Left lung (tissue), 10 donors: Measurements from ENCODE around the gene HUNK. TPM values are rescaled to one million over a fixed set of nuclear protein-coding genes. Genes with fewer than 3 reads are reported as not detected.

Experiments
- ATAC-seq: fragments of 200-7000 bp; cut with Tn5 transposase; one replicate; pipeline ENCODE4 v1.9.1; 2020; ENCODE audit warnings: moderate library complexity
- DNase-seq, 4 donors: peaks; one replicate each; pipeline ENCODE4 v3.0.0-alpha.2; 2013 to 2020
- H3K27ac ChIP-seq, 2 donors: fragments of 200-600 bp; sonication (generic) in 1 of 2; one replicate each; pipeline versions ENCODE4 v1.5.0 to v1.8.0; 2020 to 2021
- H3K27me3 ChIP-seq, 2 donors: fragments of 200-600 bp; sonication (generic) in 1 of 2; one replicate each; pipeline versions ENCODE4 v1.5.0 to v1.8.0; 2020 to 2021
- H3K36me3 ChIP-seq, 2 donors: fragments of 200-600 bp; sonication (generic) in 1 of 2; one replicate each; pipeline versions ENCODE4 v1.5.0 to v1.8.0; 2020 to 2021
- H3K4me1 ChIP-seq, 2 donors: fragments of 200-600 bp; one replicate each; pipeline ENCODE4 v1.8.0; 2021
- H3K4me3 ChIP-seq, 2 donors: fragments of 200-600 bp; sonication (generic) in 1 of 2; one replicate each; pipeline versions ENCODE4 v1.5.0 to v1.8.0; 2020 to 2021; ENCODE audit warnings: mild to moderate bottlenecking in 1 of 2
- H3K9me3 ChIP-seq, 2 donors: fragments of 200-600 bp; sonication (generic) in 1 of 2; one replicate each; pipeline versions ENCODE4 v1.5.0 to v1.8.0; 2020 to 2021
- CTCF ChIP-seq, 2 donors: fragments of 200-600 bp; sonication (generic) in 1 of 2; IDR thresholded peaks; one replicate each; pipeline versions ENCODE4 v1.5.0 to v1.8.0; 2021; ENCODE audit warnings: antibody characterized with exemption in 2 of 2
- intact Hi-C, 2 donors: fragments of 100-400 bp; cut with DNase I; formaldehyde crosslinking; loops; one replicate each; pipeline versions ENCODE4 v1.11.2 to v1.14.2; 2022
- polyA plus RNA-seq, 6 donors: library from polyadenylated mRNA; unstranded; fragments of 120-200 nt; gene quantifications; one replicate each; pipeline ENCODE4 v1.2.1, GENCODE V29; 2013; ENCODE audit not compliant: insufficient read length in 6 of 6
- total RNA-seq, 2 donors: library from RNA; stranded (reverse); fragmentation: NEBNext Ultra II Directional; extraction: Animal tissue kit (Norgen Biotek cat#: 25700); gene quantifications; one replicate each; pipeline ENCODE4 v1.2.1, GENCODE V29; 2021
- donor health status: DM: no; HTN: yes; CAD: no.
- donor health status: DM: no; HTN: no; CAD: no.

The HUNK gene
- total and polyA plus RNA-seq, 8 donors: 2.9 to 7.4 (median 6.0) TPM

- DNase-seq (no peak), ATAC-seq (no peak)
- no peaks in the 10 kb centered on the region for H3K27me3 ChIP-seq
- no peaks in the 10 kb centered on the region for H3K36me3 ChIP-seq
- intact Hi-C loops: no loop called here
- H3K4me1 ChIP-seq: no peaks in the 10 kb centered on the region
- no peak overlapping the region for H3K27ac ChIP-seq
- no peak overlapping the region for H3K4me3 ChIP-seq
- TF ChIP-seq CTCF (IDR thresholded peaks at IDR 0.05): no peak
- H3K9me3 ChIP-seq: no peaks in the 10 kb centered on the region
These were observed 127.1 kb downstream of the HUNK start for GRCh38 chr21:31999810-32000468.

- Histone ChIP-seq H3K4me1 (no peaks in the 10 kb centered on the region), H3K4me3 (no peak overlapping the region), H3K9me3 (no peaks in the 10 kb centered on the region), H3K27ac (no peak overlapping the region), H3K27me3 (no peaks in the 10 kb centered on the region), H3K36me3 (no peaks in the 10 kb centered on the region)
- TF ChIP-seq CTCF (IDR thresholded peaks at IDR 0.05): no peak
- intact Hi-C loops: no loop called here
- DNase-seq (no peak), ATAC-seq (no peak)
These were observed 128.6 kb downstream of the HUNK start for GRCh38 chr21:32001390-32001789.

- Histone ChIP-seq H3K4me1 (no peaks in the 10 kb centered on the region), H3K27ac (no peak overlapping the region), H3K27me3 (no peaks in the 10 kb centered on the region), H3K36me3 (no peaks in the 10 kb centered on the region), H3K9me3 (peaks cover 0 to 4% of the 10 kb centered on the region in 2 donors), H3K4me3 (no peak overlapping the region)
- intact Hi-C loops: no loop called here
- DNase-seq: no peak
- no peak for ATAC-seq
- no peak for TF ChIP-seq CTCF (IDR thresholded peaks at IDR 0.05)
These were observed 130.6 kb downstream of the HUNK start for GRCh38 chr21:32003411-32003810.

GRCh38 chr21:32004291-32004690 is 131.5 kb downstream of the HUNK start:
- no peak for TF ChIP-seq CTCF (IDR thresholded peaks at IDR 0.05)
- H3K4me1 ChIP-seq: no peaks in the 10 kb centered on the region
- no peak overlapping the region for H3K4me3 ChIP-seq
- H3K27me3 ChIP-seq: no peaks in the 10 kb centered on the region
- no peak overlapping the region for H3K27ac ChIP-seq
- DNase-seq (no peak), ATAC-seq (no peak)
- intact Hi-C loops: no loop called here
- H3K36me3 ChIP-seq: no peaks in the 10 kb centered on the region
- H3K9me3 ChIP-seq: peaks cover 0 to 4% of the 10 kb centered on the region in 2 donors

GRCh38 chr21:32007456-32007855 is 134.6 kb downstream of the HUNK start:
- H3K4me1 ChIP-seq: no peaks in the 10 kb centered on the region
- H3K36me3 ChIP-seq: no peaks in the 10 kb centered on the region
- no peak overlapping the region for H3K4me3 ChIP-seq
- no peak for DNase-seq
- no peak for TF ChIP-seq CTCF (IDR thresholded peaks at IDR 0.05)
- no peak overlapping the region for H3K27ac ChIP-seq
- intact Hi-C loops: no loop called here
- no peak for ATAC-seq
- H3K27me3 ChIP-seq: no peaks in the 10 kb centered on the region
- H3K9me3 ChIP-seq: peaks cover 0 to 4% of the 10 kb centered on the region in 2 donors
